GM15510 (cell line): Measurements from ENCODE around the gene RBM33.

Experiments used
- POLR2A ChIP-seq: IDR thresholded peaks from 3 replicates; pipeline ENCODE4 v1.6.1; 2011; ENCODE audit warnings: borderline replicate concordance; ENCODE audit not compliant: insufficient read length; ENCODE audit errors: extremely low read depth

RBM33 gene

DNA sequence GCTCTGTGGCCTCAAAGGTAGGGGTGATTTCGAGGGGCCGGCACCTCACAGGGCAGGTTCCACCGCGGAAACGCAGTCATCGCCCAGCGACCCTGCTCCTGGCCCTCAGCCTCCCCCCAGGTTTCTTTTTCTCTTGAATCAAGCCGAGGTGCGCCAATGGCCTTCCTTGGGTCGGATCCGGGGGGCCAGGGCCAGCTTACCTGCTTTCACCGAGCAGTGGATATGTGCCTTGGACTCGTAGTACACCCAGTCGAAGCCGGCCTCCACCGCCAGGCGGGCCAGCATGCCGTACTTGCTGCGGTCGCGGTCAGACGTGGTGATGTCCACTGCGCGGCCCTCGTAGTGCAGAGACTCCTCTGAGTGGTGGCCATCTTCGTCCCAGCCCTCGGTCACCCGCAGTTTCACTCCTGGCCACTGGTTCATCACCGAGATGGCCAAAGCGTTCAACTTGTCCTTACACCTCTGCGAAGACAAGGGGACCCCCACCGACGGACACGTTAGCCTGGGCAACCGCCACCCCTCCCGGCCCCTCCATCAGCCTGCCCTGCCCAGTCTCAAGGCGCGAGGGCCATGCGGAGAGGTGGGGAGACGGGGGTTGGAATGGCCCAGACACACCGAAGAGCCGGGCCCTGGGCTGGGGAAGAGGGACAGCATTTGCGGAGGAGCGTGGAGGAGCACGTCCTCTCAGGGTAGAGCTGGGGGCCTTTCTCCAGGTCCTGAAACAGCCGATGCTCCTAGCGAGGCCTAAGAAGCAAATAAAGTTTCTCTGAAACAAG lies 161.8 kb downstream of the RBM33 start:
- no peak for TF ChIP-seq POLR2A

DNA sequence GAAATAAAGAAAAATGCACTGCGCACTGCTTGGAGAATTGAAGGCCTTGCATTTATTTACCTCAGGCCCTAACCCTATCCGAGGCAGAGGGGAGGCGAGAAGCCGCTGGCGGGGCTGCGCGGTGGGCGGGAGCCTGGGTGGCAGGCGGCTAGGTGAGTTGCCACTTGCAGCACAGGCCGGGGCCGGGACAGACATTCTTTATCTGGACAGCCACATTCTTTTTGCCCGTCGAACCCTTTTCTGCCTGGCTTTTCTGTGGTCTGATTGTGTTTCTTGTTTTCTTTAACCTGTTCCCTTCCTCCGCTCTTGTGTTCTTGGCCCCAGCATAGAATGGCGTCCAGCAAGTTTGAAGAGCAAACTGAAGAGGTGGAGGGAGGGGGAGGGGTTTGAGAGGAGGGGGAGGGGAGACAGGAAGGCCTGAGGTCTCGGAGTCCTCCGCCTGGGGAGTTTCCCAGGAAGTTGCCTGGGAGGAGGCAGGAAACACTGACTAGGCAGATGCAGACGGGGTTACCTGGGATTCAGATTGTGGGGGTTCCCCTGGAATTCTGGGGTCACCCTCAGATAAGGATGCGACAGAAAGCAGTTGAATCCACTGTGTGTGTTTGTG lies 162.7 kb downstream of the RBM33 start:
- TF ChIP-seq POLR2A: no peak

DNA sequence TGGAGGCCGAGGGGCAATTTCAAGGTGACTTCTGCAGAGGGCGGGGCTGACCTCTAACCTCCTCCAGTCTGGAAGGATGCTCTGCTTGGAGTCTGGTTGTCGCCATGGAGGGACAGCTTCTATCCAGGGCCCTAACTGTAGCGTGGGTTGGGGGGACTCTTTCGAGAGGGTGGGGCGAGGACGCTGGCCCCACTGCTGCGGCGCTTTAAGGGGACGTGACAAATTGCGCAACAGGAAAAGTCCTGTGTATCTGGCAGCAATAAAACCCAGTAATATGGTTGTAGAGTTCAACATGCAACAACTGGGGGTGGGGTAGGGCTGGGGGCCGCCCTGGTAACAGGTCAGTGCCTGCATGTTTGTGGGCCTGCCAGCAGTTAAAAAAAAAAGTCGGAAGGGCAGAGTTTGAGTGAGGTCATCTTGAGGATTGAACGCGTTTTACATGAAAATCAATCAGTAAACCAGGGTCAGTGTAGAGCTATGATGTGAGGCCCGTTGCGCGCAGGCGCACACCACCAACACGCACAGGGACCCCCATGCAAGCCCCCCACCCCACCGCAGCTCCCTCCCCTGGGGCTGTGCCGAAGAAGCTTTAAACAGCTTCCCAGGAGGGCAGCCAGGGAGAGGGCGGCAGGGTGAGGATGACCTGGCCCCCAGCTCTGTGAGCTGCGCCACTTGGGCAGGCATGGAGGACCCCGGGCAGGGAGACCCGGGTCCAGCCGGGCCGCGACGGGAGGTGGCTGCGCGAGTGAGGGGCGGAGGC lies 163.5 kb downstream of the RBM33 start:
- no peak for TF ChIP-seq POLR2A

GRCh38 chr7:155808549-155809331 lies 164.3 kb downstream of the RBM33 start:
- no peak for TF ChIP-seq POLR2A

- TF ChIP-seq POLR2A: no peak
These were observed 165.0 kb downstream of the RBM33 start for GRCh38 chr7:155809332-155809946.

- no peak for TF ChIP-seq POLR2A
These were observed 165.7 kb downstream of the RBM33 start for GRCh38 chr7:155809947-155810769.

DNA sequence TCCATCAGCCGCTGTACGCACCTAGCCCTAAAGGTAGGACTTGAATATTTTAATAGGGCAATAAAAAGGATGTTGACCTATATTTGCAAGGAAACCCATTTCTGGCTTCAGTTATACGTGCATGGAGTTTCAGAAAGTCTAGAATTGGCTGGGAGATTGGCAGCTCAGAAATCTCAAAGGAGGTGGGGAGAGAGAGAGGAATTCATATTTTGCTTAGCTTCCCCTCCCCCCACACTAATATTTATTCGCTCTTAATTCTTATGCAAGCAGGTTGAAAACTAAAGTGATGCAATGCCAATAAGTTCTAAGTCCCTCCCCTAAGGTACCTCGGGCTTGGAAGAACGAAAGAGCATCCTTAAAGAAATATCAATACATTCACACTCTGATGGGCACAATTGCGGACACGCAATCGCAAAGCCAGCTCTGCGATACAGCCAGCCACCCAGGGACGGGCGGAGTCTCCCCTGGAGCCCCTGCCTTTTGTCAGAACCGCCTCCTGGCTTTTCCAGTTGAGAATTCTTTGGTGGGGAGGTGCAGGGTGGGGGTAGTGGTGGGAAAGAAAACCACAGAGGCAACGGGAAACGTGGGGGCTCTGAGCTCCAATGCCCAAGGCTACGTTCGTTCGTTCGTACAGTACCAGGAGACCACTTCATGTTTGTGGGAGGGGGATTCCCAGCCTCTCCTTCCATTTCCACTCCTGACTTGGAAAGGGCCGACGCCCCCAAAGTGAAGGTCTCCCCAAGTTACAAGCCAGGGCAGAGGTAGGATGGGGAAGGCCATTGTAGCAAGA lies 166.5 kb downstream of the RBM33 start:
- no peak for TF ChIP-seq POLR2A

DNA sequence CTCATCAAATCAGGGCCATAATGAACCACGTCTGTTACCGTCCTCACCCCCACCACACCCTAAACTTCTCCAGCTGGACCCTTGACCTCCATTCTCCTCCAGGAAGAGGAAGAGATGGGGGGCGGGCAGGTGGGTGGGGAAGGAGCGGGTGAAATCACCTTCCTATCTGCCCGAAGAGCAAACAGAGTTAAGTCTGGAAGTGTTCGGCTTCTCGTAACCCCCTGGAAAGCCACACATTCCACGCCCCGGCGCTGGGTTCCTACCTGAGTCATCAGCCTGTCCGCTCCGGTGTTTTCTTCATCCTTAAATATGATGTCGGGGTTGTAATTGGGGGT lies 167.1 kb downstream of the RBM33 start:
- TF ChIP-seq POLR2A: no peak

DNA sequence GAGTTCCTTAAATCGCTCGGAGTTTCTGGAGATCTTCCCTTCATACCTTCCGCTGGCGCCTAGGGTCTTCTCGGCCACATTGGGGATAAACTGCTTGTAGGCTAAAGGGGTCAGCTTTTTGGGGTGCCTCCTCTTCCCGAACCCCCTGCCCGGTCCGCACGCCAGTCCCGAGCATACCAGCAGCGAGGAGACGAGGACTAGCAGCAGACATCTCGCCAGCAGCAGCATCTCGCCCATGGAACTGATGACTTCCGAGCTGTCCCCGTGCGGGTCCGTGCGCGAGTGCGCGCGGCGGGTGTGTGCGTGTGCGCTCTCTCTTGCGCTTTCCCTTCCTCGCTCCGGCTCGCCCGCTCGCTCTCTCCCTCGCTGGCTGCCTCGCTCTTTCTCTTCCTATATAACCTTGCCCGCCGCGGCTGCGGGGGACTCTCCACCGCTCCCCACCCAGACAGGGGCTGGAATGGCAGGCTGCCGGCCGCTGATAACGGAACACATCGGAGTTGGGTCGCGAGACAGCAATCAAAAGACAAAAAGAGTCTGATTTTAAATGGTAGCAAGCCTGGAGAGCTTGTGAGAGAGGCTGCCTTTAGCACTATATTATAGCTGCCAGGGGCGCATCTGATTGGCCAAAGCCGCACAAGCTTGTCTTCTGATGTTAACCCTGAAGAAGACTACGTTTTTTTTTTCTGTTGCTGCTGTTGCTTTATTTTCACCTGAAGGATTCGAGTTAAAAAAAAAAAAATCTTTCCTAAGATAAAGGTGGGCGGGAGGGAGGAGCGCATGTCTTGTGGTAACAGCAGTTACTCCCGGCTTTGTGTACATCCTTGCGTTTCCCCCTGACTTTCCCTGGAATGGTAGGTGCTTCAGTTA lies 167.7 kb downstream of the RBM33 start, which contains the start of gene SHH:
Gene SHH, minus strand, starts transcription at position 569 of the 867 bp plus-strand sequence. Its CDS starts 341 bp downstream, at position 228.
- no peak for TF ChIP-seq POLR2A

GRCh38 chr7:155813125-155813524 lies 168.7 kb downstream of the RBM33 start:
- TF ChIP-seq POLR2A: no peak

GRCh38 chr7:155813546-155814315 lies 169.3 kb downstream of the RBM33 start:
- no peak for TF ChIP-seq POLR2A
